GM21723 (cell line): ENCODE data around the gene LMO1.

ENCODE experiments used
- ATAC-seq: cut with Tn5 transposase; IDR thresholded peaks from one replicate; pipeline ENCODE4 v1.9.1; 2021; ENCODE audit warnings: mild to moderate bottlenecking, moderate library complexity; ENCODE audit not compliant: unreplicated experiment

Gene LMO1

GRCh38 chr11:8263769-8264410, at the start of gene LMO1:
Gene LMO1, minus strand, starts transcription at chr11:8263878. Its CDS starts 516 bp downstream, at chr11:8263362.
- peak; percentile 68 for ATAC-seq

- no peak for ATAC-seq
Measured at GRCh38 chr11:8312986-8313385, 49.3 kb upstream of the LMO1 start.

- ATAC-seq: no peak
Measured at GRCh38 chr11:8311366-8311765, 47.7 kb upstream of the LMO1 start.

- ATAC-seq: no peak
Measured at GRCh38 chr11:8310743-8311298, 47.1 kb upstream of the LMO1 start.

- no peak for ATAC-seq
Measured at GRCh38 chr11:8309862-8310261, 46.2 kb upstream of the LMO1 start.

- ATAC-seq: no peak
Measured at GRCh38 chr11:8309311-8309710, 45.6 kb upstream of the LMO1 start.

- ATAC-seq: no peak
Measured at GRCh38 chr11:8307601-8308000, 43.9 kb upstream of the LMO1 start.

GRCh38 chr11:8301622-8302021, 37.9 kb upstream of the LMO1 start:
- ATAC-seq: no peak

GRCh38 chr11:8298801-8299786, 35.4 kb upstream of the LMO1 start:
- no peak for ATAC-seq

GRCh38 chr11:8297781-8298440, 34.2 kb upstream of the LMO1 start:
- no peak for ATAC-seq

- ATAC-seq: no peak
Measured at GRCh38 chr11:8296872-8297271, 33.2 kb upstream of the LMO1 start.

GRCh38 chr11:8296038-8296649, 32.5 kb upstream of the LMO1 start:
- no peak for ATAC-seq

- no peak for ATAC-seq
Measured at GRCh38 chr11:8294251-8294935, 30.7 kb upstream of the LMO1 start.

GRCh38 chr11:8293171-8293570, 29.5 kb upstream of the LMO1 start:
- no peak for ATAC-seq

GRCh38 chr11:8292351-8292750, 28.7 kb upstream of the LMO1 start:
- ATAC-seq: no peak

- ATAC-seq: no peak
Measured at GRCh38 chr11:8291421-8292350, 28.0 kb upstream of the LMO1 start.

GRCh38 chr11:8290081-8290810, 26.6 kb upstream of the LMO1 start:
- no peak for ATAC-seq

- no peak for ATAC-seq
Measured at GRCh38 chr11:8289492-8289918, 25.8 kb upstream of the LMO1 start.
